ENCODE data around the gene GRIN2A. TPM values are rescaled to one million over a fixed set of nuclear protein-coding genes. Genes with fewer than 3 reads are reported as not detected.

Gene GRIN2A
- total RNA-seq, 2 donors from 2014 or later, result 0.27 to 2.5 TPM

- no peaks in the 10 kb centered on the region for H3K9me3 ChIP-seq
- TF ChIP-seq, protein P1, sequence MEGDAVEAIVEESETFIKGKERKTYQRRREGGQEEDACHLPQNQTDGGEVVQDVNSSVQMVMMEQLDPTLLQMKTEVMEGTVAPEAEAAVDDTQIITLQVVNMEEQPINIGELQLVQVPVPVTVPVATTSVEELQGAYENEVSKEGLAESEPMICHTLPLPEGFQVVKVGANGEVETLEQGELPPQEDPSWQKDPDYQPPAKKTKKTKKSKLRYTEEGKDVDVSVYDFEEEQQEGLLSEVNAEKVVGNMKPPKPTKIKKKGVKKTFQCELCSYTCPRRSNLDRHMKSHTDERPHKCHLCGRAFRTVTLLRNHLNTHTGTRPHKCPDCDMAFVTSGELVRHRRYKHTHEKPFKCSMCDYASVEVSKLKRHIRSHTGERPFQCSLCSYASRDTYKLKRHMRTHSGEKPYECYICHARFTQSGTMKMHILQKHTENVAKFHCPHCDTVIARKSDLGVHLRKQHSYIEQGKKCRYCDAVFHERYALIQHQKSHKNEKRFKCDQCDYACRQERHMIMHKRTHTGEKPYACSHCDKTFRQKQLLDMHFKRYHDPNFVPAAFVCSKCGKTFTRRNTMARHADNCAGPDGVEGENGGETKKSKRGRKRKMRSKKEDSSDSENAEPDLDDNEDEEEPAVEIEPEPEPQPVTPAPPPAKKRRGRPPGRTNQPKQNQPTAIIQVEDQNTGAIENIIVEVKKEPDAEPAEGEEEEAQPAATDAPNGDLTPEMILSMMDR (IDR thresholded peaks at IDR 0.05), result no peak
- no peak for ATAC-seq (ENCODE audit: insufficient number of reproducible peaks, low FRiP score, low read depth)
Measured at GRCh38 chr16:9790199-9790598, 392.0 kb downstream of the GRIN2A start.

GRCh38 chr16:9787717-9788116 lies 394.5 kb downstream of the GRIN2A start:
- ATAC-seq (ENCODE audit: insufficient number of reproducible peaks, low FRiP score, low read depth) (no peak), DNase-seq (ENCODE audit: low spot score) (no peak)
- H3K36me3 ChIP-seq, result no peaks in the 10 kb centered on the region
- no peaks in the 10 kb centered on the region for H3K9me3 ChIP-seq
- H3K27ac ChIP-seq, result no peak overlapping the region
- H3K4me3 ChIP-seq, result no peak overlapping the region
- no peaks in the 10 kb centered on the region for H3K4me1 ChIP-seq (ENCODE audit: control insufficient read depth in 1 of 2, low read depth in 2 of 2)
- no peaks in the 10 kb centered on the region for H3K27me3 ChIP-seq (replicated peaks; ENCODE audit: insufficient read depth)
- TF ChIP-seq, protein P1 (IDR thresholded peaks at IDR 0.05), result no peak

More at GRCh38 chr16:9790199-9790598, 392.0 kb downstream of the GRIN2A start:
- no peaks in the 10 kb centered on the region for H3K36me3 ChIP-seq
- no peak overlapping the region for H3K27ac ChIP-seq
- no peaks in the 10 kb centered on the region for H3K27me3 ChIP-seq (replicated peaks; ENCODE audit: insufficient read depth)
- no peak overlapping the region for H3K4me3 ChIP-seq
- DNase-seq (ENCODE audit: low spot score), result no peak
- no peaks in the 10 kb centered on the region for H3K4me1 ChIP-seq (ENCODE audit: control insufficient read depth in 1 of 2, low read depth in 2 of 2)

DNA sequence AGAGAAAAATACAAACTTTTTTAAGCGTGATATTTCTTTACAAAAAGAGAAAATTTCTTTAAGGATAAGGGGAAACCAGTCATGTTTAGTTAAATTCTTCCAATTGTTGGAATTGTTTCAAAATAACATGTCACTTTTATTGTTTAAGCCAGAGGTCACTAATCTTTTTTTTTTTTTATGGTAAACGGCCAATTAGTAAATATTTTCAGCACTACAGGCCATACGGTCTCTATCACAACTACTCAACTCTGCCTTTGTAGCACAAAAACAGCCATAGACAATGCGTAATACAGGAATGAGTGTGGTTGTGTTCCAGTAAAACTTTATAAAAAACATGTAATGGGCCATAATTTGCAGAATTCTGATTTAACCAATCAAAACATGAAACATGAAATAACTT lies 401.4 kb downstream of the GRIN2A start:
- ATAC-seq (ENCODE audit: insufficient number of reproducible peaks, low FRiP score, low read depth) (no peak), DNase-seq (ENCODE audit: low spot score) (no peak)
- Histone ChIP-seq H3K36me3 (no peaks in the 10 kb centered on the region), H3K4me1 (ENCODE audit: control insufficient read depth in 1 of 2, low read depth in 2 of 2) (no peaks in the 10 kb centered on the region), H3K9me3 (no peaks in the 10 kb centered on the region), H3K27ac (no peak overlapping the region), H3K4me3 (no peak overlapping the region), H3K27me3 (replicated peaks; ENCODE audit: insufficient read depth) (no peaks in the 10 kb centered on the region)
- TF ChIP-seq, protein P1 (IDR thresholded peaks at IDR 0.05), result no peak

DNA sequence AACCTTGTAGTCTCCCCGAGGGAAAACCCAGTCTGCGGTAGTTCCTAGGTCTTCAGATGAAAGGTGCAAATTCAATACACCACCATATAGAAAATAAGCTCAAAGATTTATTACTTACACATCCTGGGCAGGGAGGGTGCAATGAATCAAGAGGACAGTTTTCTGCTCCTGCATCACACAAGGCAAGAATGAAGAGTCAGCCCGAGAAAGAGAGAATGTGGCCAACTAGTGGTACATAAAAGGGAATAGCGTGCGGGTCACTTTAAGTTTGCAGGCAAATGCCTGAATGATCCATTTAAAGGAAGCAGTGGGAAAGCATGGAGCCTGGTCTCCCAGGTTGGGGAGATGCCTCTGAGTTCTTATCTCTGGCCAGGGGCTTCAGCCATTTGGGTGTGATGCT lies 403.4 kb downstream of the GRIN2A start:
- H3K36me3 ChIP-seq, result no peaks in the 10 kb centered on the region
- no peaks in the 10 kb centered on the region for H3K27me3 ChIP-seq (replicated peaks; ENCODE audit: insufficient read depth)
- ATAC-seq (ENCODE audit: insufficient number of reproducible peaks, low FRiP score, low read depth) (no peak), DNase-seq (ENCODE audit: low spot score) (no peak)
- TF ChIP-seq, protein P1 (IDR thresholded peaks at IDR 0.05), result no peak
- no peak overlapping the region for H3K27ac ChIP-seq
- no peak overlapping the region for H3K4me3 ChIP-seq
- H3K4me1 ChIP-seq (ENCODE audit: control insufficient read depth in 1 of 2, low read depth in 2 of 2), result no peaks in the 10 kb centered on the region
- no peaks in the 10 kb centered on the region for H3K9me3 ChIP-seq

- H3K27ac ChIP-seq, result no peak overlapping the region
- no peaks in the 10 kb centered on the region for H3K9me3 ChIP-seq
- DNase-seq (ENCODE audit: low spot score) (no peak), ATAC-seq (ENCODE audit: insufficient number of reproducible peaks, low FRiP score, low read depth) (no peak)
- H3K4me3 ChIP-seq, result no peak overlapping the region
- H3K27me3 ChIP-seq (replicated peaks; ENCODE audit: insufficient read depth), result no peaks in the 10 kb centered on the region
- H3K36me3 ChIP-seq, result no peaks in the 10 kb centered on the region
- TF ChIP-seq, protein P1 (IDR thresholded peaks at IDR 0.05), result no peak
- H3K4me1 ChIP-seq (ENCODE audit: control insufficient read depth in 1 of 2, low read depth in 2 of 2), result no peaks in the 10 kb centered on the region
Measured at GRCh38 chr16:9775998-9776397, 406.2 kb downstream of the GRIN2A start.
